Measurements from ENCODE around the gene CACNA2D2. TPM values are rescaled to one million over a fixed set of nuclear protein-coding genes. Genes with fewer than 3 reads are reported as not detected.

CACNA2D2 gene
- total and polyA plus RNA-seq, 11 donors: 0.49 to 3.6 (median 1.5) TPM

GRCh38 chr3:50428007-50428633 lies 75.3 kb downstream of the CACNA2D2 start:
- H3K36me3 ChIP-seq: no peaks in the 10 kb centered on the region
- H3K27ac ChIP-seq: no peak overlapping the region
- 68 to 83% (median 80%) methylated on average over 7 to 9 of the region's 9 CpGs for WGBS, 4 donors
- H3K9me3 ChIP-seq: no peaks in the 10 kb centered on the region
- DNase-seq (no peak), ATAC-seq (peak in 1 of 4 donors; percentile 9)
- TF ChIP-seq CTCF (IDR thresholded peaks at IDR 0.05) (no peak), POLR2A (IDR thresholded peaks at IDR 0.05) (no peak)
- H3K4me1 ChIP-seq: peaks cover 0 to 10% (median 0%) of the 10 kb centered on the region in 12 donors
- no peak overlapping the region for H3K4me3 ChIP-seq
- intact Hi-C loops (cut with DNase I): no loop called here
- no peaks in the 10 kb centered on the region for H3K27me3 ChIP-seq

- H3K4me1 ChIP-seq: peaks cover 0 to 10% (median 0%) of the 10 kb centered on the region in 12 donors
- H3K36me3 ChIP-seq: no peaks in the 10 kb centered on the region
- intact Hi-C loops (cut with DNase I): no loop called here
- H3K27ac ChIP-seq: no peak overlapping the region
- no peak for TF ChIP-seq POLR2A (IDR thresholded peaks at IDR 0.05)
- TF ChIP-seq CTCF (IDR thresholded peaks at IDR 0.05): no peak
- WGBS, 4 donors: 93 to 96% (median 94%) methylated on average over 13 of the region's 13 CpGs
- H3K27me3 ChIP-seq: no peaks in the 10 kb centered on the region
- H3K4me3 ChIP-seq: no peak overlapping the region
- no peak for DNase-seq
- no peak for ATAC-seq
- no peaks in the 10 kb centered on the region for H3K9me3 ChIP-seq
These were observed 76.2 kb downstream of the CACNA2D2 start for GRCh38 chr3:50427217-50427616.

GRCh38 chr3:50425911-50426310 lies 77.5 kb downstream of the CACNA2D2 start:
- Histone ChIP-seq H3K4me1 (peaks cover 0 to 9% (median 0%) of the 10 kb centered on the region in 12 donors), H3K27ac (no peak overlapping the region), H3K27me3 (no peaks in the 10 kb centered on the region), H3K4me3 (no peak overlapping the region), H3K36me3 (no peaks in the 10 kb centered on the region), H3K9me3 (no peaks in the 10 kb centered on the region)
- WGBS, 4 donors: 83 to 89% (median 85%) methylated on average over 5 of the region's 5 CpGs
- DNase-seq (no peak), ATAC-seq (no peak)
- TF ChIP-seq POLR2A (IDR thresholded peaks at IDR 0.05): no peak
- TF ChIP-seq CTCF (IDR thresholded peaks at IDR 0.05): no peak
- intact Hi-C loops (cut with DNase I): no loop called here

- no peak for DNase-seq
- ATAC-seq: no peak
- no peak overlapping the region for H3K27ac ChIP-seq
- no peaks in the 10 kb centered on the region for H3K27me3 ChIP-seq
- no peaks in the 10 kb centered on the region for H3K9me3 ChIP-seq
- H3K36me3 ChIP-seq: no peaks in the 10 kb centered on the region
- WGBS, 4 donors: 90 to 95% (median 93%) methylated on average over 6 to 7 of the region's 7 CpGs
- H3K4me1 ChIP-seq: no peaks in the 10 kb centered on the region
- TF ChIP-seq CTCF (IDR thresholded peaks at IDR 0.05) (no peak), POLR2A (IDR thresholded peaks at IDR 0.05) (no peak)
- H3K4me3 ChIP-seq: no peak overlapping the region
- intact Hi-C loops (cut with DNase I): no loop called here
These were observed 79.9 kb downstream of the CACNA2D2 start for GRCh38 chr3:50423543-50423942.

Data from heart left ventricle (tissue), 16 donors.